ENCODE measurements around the gene KCNIP4. TPM values are rescaled to one million over a fixed set of nuclear protein-coding genes. Genes with fewer than 3 reads are reported as not detected.

The KCNIP4 gene
- total and polyA plus RNA-seq, 9 of the 15 experiments (the other 6 are each of a cell fraction or from before 2014, with no cell fraction given) = 0.25 to 0.41 TPM; not detected in 7

DNA sequence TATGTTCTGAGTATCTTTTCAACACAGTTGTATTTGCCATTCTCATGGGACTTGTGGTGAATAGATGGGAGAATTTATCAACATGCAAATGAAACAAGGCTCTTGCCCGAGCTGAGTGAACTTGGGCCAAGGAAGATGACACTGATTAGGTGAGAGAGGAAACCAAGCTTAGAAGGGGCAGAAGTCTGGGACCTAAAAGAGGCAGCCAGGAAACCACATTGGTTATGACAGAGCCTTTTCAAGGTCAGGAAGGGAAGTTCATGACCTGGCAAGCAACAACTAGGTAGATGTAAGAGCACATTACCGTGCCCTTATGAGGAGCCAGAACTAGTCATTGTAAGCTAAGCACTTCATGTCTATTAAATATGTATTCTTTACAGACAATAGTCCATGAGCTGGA, 658.0 kb downstream of the KCNIP4 start (continued):
- TF ChIP-seq, protein P1, sequence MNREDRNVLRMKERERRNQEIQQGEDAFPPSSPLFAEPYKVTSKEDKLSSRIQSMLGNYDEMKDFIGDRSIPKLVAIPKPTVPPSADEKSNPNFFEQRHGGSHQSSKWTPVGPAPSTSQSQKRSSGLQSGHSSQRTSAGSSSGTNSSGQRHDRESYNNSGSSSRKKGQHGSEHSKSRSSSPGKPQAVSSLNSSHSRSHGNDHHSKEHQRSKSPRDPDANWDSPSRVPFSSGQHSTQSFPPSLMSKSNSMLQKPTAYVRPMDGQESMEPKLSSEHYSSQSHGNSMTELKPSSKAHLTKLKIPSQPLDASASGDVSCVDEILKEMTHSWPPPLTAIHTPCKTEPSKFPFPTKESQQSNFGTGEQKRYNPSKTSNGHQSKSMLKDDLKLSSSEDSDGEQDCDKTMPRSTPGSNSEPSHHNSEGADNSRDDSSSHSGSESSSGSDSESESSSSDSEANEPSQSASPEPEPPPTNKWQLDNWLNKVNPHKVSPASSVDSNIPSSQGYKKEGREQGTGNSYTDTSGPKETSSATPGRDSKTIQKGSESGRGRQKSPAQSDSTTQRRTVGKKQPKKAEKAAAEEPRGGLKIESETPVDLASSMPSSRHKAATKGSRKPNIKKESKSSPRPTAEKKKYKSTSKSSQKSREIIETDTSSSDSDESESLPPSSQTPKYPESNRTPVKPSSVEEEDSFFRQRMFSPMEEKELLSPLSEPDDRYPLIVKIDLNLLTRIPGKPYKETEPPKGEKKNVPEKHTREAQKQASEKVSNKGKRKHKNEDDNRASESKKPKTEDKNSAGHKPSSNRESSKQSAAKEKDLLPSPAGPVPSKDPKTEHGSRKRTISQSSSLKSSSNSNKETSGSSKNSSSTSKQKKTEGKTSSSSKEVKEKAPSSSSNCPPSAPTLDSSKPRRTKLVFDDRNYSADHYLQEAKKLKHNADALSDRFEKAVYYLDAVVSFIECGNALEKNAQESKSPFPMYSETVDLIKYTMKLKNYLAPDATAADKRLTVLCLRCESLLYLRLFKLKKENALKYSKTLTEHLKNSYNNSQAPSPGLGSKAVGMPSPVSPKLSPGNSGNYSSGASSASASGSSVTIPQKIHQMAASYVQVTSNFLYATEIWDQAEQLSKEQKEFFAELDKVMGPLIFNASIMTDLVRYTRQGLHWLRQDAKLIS (CRISPR knock-in tag; IDR thresholded peaks at IDR 0.05) = no peak
- TF ChIP-seq CREBBP (IDR thresholded peaks at IDR 0.05; ENCODE audit: low read depth, low read length) = no peak
- no peak for TF ChIP-seq TOE1 (IDR thresholded peaks at IDR 0.05; ENCODE audit: borderline replicate concordance)
- TF ChIP-seq TOE1 (CRISPR knock-in tag; IDR thresholded peaks at IDR 0.05; ENCODE audit: borderline replicate concordance, low read depth) = no peak
- TF ChIP-seq ZBTB12 (CRISPR knock-in tag; IDR thresholded peaks at IDR 0.05) = no peak
- TF ChIP-seq ZNF444 (CRISPR knock-in tag; IDR thresholded peaks at IDR 0.05) = no peak
- TF ChIP-seq PRDM10 (IDR thresholded peaks at IDR 0.05; ENCODE audit: partially characterized antibody) = no peak
- no peak for TF ChIP-seq ZNF146 (CRISPR knock-in tag; IDR thresholded peaks at IDR 0.05; ENCODE audit: unreplicated experiment)
- TF ChIP-seq RBBP5 (IDR thresholded peaks at IDR 0.05; ENCODE audit: borderline replicate concordance, insufficient read depth, low read length, poor library complexity, severe bottlenecking) = no peak
- TF ChIP-seq CHD1 (IDR thresholded peaks at IDR 0.05; ENCODE audit: low read length) = no peak
- TF ChIP-seq NCOA1 (IDR thresholded peaks at IDR 0.05; ENCODE audit: low read depth) = no peak
- TF ChIP-seq JUNB (CRISPR knock-in tag; conservative IDR thresholded peaks at IDR 0.05) = no peak
